SK-N-SH treated with all-trans-retinoic acid at 6 μM for 48 hours (cell line): Measurements from ENCODE around the gene MYEOV.

Experiments
- ATAC-seq: fragments of 200-7000 bp; cut with Tn5 transposase; 3 replicates; pipeline ENCODE4 v1.9.1; 2020; ENCODE audit warnings: mild to moderate bottlenecking, moderate library complexity
- ARNTL ChIP-seq: fragments of 450-650 bp; formaldehyde crosslinking; IDR thresholded peaks from 2 replicates; pipeline ENCODE4 v1.5.0; 2020; ENCODE audit warnings: low read depth, mild to moderate bottlenecking, moderate library complexity, borderline replicate concordance
- BACH2 ChIP-seq: fragments of 250-450 bp; sonication (Bioruptor Pico); IDR thresholded peaks from 2 replicates; pipeline ENCODE4 v1.9.0; 2021; ENCODE audit warnings: mild to moderate bottlenecking, borderline replicate concordance
- CREB5 ChIP-seq: fragments of 250-450 bp; sonication (Bioruptor Pico); IDR thresholded peaks from 2 replicates; pipeline ENCODE4 v1.5.1; 2020; ENCODE audit warnings: low read depth, mild to moderate bottlenecking, moderate library complexity
- CSDC2 ChIP-seq: fragments of 250-450 bp; sonication (Bioruptor Pico); IDR thresholded peaks from 2 replicates; pipeline ENCODE4 v1.5.0; 2020; ENCODE audit warnings: mild to moderate bottlenecking, moderate library complexity
- CSRNP3 ChIP-seq: fragments of 250-450 bp; sonication (Bioruptor Pico); IDR thresholded peaks from 2 replicates; pipeline ENCODE4 v1.5.1; 2021; ENCODE audit warnings: mild to moderate bottlenecking, moderate library complexity
- ESRRG ChIP-seq: fragments of 250-450 bp; sonication (Bioruptor Pico); IDR thresholded peaks from 2 replicates; pipeline ENCODE4 v1.6.1; 2021; ENCODE audit warnings: mild to moderate bottlenecking
- GLIS3 ChIP-seq: fragments of 250-450 bp; sonication (Bioruptor Pico); IDR thresholded peaks from 2 replicates; pipeline ENCODE4 v1.5.0; 2020; ENCODE audit warnings: mild to moderate bottlenecking, moderate library complexity
- OSR1 ChIP-seq: fragments of 250-450 bp; sonication (Bioruptor Pico); IDR thresholded peaks from 2 replicates; pipeline ENCODE4 v1.8.0; 2022; ENCODE audit warnings: moderate library complexity, mild to moderate bottlenecking, inconsistent platforms
- PPARA ChIP-seq: fragments of 250-450 bp; sonication (Bioruptor Pico); IDR thresholded peaks from 2 replicates; pipeline ENCODE4 v1.5.0; 2020; ENCODE audit warnings: mild to moderate bottlenecking, borderline replicate concordance
- RARB ChIP-seq: fragments of 250-450 bp; sonication (Bioruptor Pico); IDR thresholded peaks from 2 replicates; pipeline ENCODE4 v1.8.0; 2021; ENCODE audit warnings: mild to moderate bottlenecking, moderate library complexity
- TCF4 ChIP-seq: fragments of 250-450 bp; sonication (Bioruptor Pico); IDR thresholded peaks from 2 replicates; pipeline ENCODE4 v1.8.0; 2021; ENCODE audit warnings: mild to moderate bottlenecking, moderate library complexity, borderline replicate concordance
- TOX ChIP-seq: fragments of 250-450 bp; sonication (Bioruptor Pico); IDR thresholded peaks from 2 replicates; pipeline ENCODE4 v1.8.0; 2021; ENCODE audit warnings: mild to moderate bottlenecking, moderate library complexity, borderline replicate concordance
- TSHZ2 ChIP-seq: fragments of 250-450 bp; sonication (Bioruptor Pico); IDR thresholded peaks from 2 replicates; pipeline ENCODE4 v1.5.0; 2020; ENCODE audit warnings: mild to moderate bottlenecking, moderate library complexity
- ZFP3 ChIP-seq: fragments of 250-450 bp; sonication (Bioruptor Pico); IDR thresholded peaks from 2 replicates; pipeline ENCODE4 v1.5.0; 2020; ENCODE audit warnings: mild to moderate bottlenecking, moderate library complexity
- ZFP30 ChIP-seq: fragments of 450-650 bp; formaldehyde crosslinking; IDR thresholded peaks from 2 replicates; pipeline ENCODE4 v1.5.0; 2022; ENCODE audit warnings: mild to moderate bottlenecking, moderate library complexity
- ZNF565 ChIP-seq: fragments of 450-650 bp; formaldehyde crosslinking; conservative IDR thresholded peaks from 2 replicates; pipeline ENCODE4 v1.5.0; 2020; ENCODE audit warnings: low read depth, mild to moderate bottlenecking, moderate library complexity
- ZNF70 ChIP-seq: fragments of 450-650 bp; formaldehyde crosslinking; IDR thresholded peaks from 2 replicates; pipeline ENCODE4 v1.5.0; 2020; ENCODE audit warnings: mild to moderate bottlenecking, moderate library complexity
- TF ChIP-seq, protein P1 (sequence below): fragments of 250-450 bp; sonication (Bioruptor Pico); IDR thresholded peaks from 2 replicates; pipeline ENCODE4 v1.8.0; 2020; ENCODE audit warnings: mild to moderate bottlenecking, moderate library complexity, borderline replicate concordance
- TF ChIP-seq, protein P2 (sequence below): fragments of 250-450 bp; sonication (Bioruptor Pico); IDR thresholded peaks from 2 replicates; pipeline ENCODE4 v1.8.0; 2021; ENCODE audit warnings: low read depth, mild to moderate bottlenecking, moderate library complexity, borderline replicate concordance

MYEOV gene

DNA sequence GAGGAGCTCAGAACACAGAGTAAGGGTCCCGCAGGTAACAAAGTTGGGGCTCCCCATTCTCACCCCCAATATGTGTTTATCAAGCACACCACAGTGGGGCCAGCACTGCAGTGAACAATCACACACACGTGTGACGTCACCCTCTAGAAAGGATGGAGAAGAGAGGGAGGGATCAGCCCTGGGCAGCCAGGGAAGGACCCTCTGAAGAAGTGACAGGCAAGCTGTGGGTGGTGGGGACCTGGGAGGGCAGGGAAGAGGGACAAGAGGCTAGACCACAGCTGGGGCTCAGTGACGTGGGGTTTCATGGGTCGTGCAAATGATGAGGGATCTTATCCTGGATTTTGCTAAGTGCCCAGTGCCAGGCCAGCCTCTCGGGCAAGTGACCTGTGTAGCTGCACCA, 28.7 kb upstream of the MYEOV start:
- TF ChIP-seq CSDC2 (CRISPR knock-in tag) = no peak
- no peak for TF ChIP-seq ZFP3 (CRISPR knock-in tag)
- ATAC-seq = no peak

GRCh38 chr11:69265911-69266510, 27.9 kb upstream of the MYEOV start:
- no peak for TF ChIP-seq TSHZ2 (CRISPR knock-in tag)
- no peak for TF ChIP-seq ZNF70 (CRISPR knock-in tag)
- no peak for TF ChIP-seq TOX
- no peak for TF ChIP-seq GLIS3 (CRISPR knock-in tag)
- TF ChIP-seq ARNTL (CRISPR knock-in tag) = no peak
- no peak for TF ChIP-seq TCF4 (CRISPR knock-in tag)
- TF ChIP-seq OSR1 (CRISPR knock-in tag) = no peak
- TF ChIP-seq BACH2 = no peak
- no peak for ATAC-seq

- ATAC-seq = no peak
- TF ChIP-seq BACH2 (no peak), ZNF565 (CRISPR knock-in tag) (no peak), CREB5 (CRISPR knock-in tag) (no peak), TSHZ2 (CRISPR knock-in tag) (no peak), TCF4 (CRISPR knock-in tag) (no peak), OSR1 (CRISPR knock-in tag) (no peak), CSRNP3 (CRISPR knock-in tag) (no peak), ZFP3 (CRISPR knock-in tag) (no peak), ZNF70 (CRISPR knock-in tag) (no peak), ESRRG (CRISPR knock-in tag) (no peak), RARB (no peak), PPARA (CRISPR knock-in tag) (no peak), ARNTL (CRISPR knock-in tag) (no peak), ZFP30 (CRISPR knock-in tag) (no peak)
- TF ChIP-seq, protein P1, sequence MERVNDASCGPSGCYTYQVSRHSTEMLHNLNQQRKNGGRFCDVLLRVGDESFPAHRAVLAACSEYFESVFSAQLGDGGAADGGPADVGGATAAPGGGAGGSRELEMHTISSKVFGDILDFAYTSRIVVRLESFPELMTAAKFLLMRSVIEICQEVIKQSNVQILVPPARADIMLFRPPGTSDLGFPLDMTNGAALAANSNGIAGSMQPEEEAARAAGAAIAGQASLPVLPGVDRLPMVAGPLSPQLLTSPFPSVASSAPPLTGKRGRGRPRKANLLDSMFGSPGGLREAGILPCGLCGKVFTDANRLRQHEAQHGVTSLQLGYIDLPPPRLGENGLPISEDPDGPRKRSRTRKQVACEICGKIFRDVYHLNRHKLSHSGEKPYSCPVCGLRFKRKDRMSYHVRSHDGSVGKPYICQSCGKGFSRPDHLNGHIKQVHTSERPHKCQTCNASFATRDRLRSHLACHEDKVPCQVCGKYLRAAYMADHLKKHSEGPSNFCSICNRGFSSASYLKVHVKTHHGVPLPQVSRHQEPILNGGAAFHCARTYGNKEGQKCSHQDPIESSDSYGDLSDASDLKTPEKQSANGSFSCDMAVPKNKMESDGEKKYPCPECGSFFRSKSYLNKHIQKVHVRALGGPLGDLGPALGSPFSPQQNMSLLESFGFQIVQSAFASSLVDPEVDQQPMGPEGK (CRISPR knock-in tag) = no peak
- TF ChIP-seq, protein P2, sequence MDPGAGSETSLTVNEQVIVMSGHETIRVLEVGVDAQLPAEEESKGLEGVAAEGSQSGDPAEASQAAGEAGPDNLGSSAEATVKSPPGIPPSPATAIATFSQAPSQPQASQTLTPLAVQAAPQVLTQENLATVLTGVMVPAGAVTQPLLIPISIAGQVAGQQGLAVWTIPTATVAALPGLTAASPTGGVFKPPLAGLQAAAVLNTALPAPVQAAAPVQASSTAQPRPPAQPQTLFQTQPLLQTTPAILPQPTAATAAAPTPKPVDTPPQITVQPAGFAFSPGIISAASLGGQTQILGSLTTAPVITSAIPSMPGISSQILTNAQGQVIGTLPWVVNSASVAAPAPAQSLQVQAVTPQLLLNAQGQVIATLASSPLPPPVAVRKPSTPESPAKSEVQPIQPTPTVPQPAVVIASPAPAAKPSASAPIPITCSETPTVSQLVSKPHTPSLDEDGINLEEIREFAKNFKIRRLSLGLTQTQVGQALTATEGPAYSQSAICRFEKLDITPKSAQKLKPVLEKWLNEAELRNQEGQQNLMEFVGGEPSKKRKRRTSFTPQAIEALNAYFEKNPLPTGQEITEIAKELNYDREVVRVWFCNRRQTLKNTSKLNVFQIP (CRISPR knock-in tag) = no peak
These were observed 26.6 kb upstream of the MYEOV start for GRCh38 chr11:69267395-69267805.
